ENCODE results near the gene GPR157.

- no peak for TF ChIP-seq EZH2 (IDR thresholded peaks at IDR 0.05; ENCODE audit: insufficient read depth, poor library complexity, severe bottlenecking)
- TF ChIP-seq EZH2phosphoT487 (IDR thresholded peaks at IDR 0.05; ENCODE audit: insufficient read depth, low read depth) = no peak
Measured at GRCh38 chr1:9051379-9051778, 77.5 kb downstream of the GPR157 start.
